GDM1 (cell line): ENCODE data around the gene MEOX2.

Experiments used
- DNase-seq: peaks from one replicate; lab custom pipeline; 2025; lab: John Stamatoyannopoulos, UW

Gene MEOX2

DNA sequence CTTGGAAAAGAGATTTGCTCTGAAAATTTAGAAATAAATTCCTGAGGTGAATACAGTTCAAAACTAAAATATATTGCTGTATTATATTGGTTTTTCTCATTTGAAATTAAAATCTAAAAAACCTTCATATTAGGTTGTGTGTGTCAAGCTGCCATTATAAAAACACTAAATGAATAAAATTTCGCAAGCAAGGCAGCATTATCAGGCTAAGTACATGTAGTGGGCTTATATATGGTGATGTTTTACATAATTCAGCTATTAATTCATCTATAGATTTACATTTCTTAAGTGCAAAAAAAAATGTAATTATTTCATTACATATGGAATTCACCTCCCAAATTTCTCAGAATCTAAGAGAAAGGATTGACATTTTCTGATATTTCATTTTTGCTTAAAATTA is 5.3 kb downstream of the MEOX2 start:
- no peak for DNase-seq

DNA sequence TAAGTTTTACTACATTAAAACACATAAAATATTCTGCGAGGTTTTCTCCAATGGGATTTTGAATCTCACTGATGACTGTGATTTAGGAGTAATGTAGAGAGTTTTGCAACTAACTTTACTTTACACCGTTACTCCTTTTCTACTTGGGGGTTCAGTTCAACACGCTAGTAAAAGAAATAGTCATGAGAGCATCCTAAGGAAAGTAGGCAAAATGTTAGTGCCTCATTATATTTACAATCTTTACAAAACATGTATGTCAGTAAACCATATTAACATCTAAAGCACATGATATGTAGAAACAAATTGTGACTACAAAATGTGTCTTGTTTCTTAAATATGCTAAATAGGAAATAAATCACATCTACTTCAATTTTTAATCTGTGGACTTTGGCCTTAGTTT is 6.0 kb downstream of the MEOX2 start:
- no peak for DNase-seq

DNA sequence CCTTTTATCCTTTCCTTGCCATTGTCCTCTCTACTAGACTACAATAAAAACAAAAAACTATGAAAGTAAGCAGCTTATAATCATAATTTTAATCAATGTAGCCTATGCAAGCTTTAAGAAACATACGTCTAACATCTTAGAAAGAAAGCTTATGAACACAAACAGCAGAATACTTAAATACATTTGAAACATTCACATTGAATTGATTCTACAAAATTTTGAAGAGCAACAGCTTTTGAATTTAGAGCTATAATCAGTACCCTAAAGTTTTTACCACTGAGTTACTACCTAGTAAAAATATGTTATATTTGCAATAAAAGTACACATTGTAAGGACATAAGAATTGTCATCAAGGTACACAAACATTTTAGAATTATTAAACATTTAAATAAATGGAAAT is 7.2 kb downstream of the MEOX2 start:
- no peak for DNase-seq

DNA sequence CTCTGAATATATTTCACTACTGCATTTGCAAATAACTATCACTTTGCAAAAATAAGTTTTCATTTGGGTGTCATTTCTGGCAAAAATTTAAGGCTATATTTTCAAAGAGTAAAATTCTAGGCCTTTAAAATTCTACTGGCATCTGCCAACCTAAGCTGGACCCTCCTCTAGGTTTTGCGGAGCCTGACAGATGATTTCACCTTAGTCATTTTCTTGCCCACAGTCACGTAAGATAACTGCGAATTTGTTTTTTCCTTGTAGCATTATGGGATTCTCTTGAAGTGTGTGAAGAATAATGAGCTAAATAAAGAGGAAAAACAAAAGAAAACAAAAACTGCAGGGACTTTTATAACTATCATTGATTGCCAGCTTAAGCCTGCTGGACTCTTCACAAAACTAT is 7.8 kb downstream of the MEOX2 start:
- no peak for DNase-seq

DNA sequence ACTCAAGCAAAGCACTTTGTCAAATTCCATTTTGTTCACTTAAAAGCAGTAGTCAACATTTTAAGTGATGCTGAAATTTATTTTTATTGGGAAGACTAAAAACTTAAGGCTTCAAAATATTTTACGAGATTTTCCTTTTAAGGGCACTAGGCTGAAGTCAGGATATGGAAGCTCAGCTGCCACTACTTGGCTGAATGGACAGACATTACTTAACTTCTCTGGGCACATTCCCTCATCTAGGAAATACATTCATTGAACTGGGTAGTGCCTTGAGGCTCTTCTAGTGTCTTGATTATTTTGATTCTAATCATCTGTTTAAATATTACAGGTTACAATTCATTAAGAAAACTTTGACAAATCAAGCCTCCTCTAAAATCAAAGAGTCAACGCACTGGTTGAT is 11.1 kb downstream of the MEOX2 start:
- DNase-seq = no peak

DNA sequence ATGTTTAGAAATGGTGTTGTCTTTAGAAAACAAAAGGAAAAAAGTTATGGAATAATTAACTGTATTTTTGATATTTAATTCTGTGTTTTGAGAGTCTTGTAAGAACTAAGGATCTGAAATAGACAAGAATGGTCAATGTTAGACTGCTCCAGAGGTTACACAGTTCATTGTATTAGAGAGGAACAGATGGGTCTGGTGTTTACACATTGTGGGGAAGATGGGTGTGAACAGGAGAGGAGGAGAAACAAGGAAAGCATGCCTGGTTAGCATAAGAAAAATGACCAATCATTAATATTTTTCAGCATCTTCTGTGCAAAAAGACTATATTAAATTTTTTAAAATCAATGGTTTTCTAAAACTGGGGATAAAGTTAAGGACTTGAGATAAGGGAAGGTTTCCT is 11.9 kb downstream of the MEOX2 start:
- DNase-seq = no peak

DNA sequence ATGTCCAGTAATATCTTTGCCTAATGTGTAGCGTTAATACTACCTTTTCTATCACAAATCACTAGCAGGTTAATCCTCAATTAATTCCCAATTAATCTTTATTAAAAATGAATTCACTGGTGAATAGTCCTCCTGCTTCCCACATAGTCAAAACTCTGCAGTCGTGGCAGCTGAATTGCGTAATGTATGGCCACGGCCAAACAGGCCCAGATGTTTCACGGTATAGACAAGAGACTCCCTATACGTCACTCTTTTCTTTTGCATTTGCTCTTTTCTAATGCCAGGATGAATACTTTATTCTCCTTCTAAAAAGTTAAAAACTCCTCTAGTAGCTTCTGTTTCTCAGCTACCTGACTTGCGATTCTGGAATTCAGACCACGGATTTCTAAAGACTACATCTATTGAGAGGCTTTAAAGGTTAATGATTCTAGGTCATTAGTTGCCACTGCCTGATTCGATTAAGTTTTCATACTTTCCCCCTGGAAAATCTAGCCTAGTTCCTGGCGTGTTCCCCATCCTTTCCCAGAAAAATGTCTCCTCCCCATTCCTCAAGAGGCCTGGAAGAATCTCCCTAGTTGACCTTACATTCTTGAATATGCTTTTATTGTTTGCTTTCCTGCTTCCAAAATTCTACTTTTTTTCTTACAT is 16.9 kb downstream of the MEOX2 start:
- no peak for DNase-seq

DNA sequence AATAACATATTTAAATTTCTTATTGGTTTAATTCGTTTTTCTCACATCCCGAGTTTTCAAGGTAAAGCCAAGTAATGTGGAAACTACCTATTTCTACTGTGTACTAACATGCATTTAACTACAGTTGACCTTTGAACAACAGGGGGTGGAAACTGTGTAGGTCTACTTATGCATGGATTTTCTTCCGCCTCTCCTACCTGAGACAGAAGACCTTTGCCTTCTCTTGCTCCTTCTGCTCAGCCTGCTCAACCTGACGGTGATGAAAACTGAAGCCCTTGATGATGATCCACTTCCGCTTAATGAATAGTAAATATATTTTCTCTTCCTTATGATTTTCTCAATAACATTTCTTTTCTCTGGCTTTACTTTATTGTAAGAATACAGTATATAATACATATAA is 18.5 kb downstream of the MEOX2 start:
- no peak for DNase-seq

DNA sequence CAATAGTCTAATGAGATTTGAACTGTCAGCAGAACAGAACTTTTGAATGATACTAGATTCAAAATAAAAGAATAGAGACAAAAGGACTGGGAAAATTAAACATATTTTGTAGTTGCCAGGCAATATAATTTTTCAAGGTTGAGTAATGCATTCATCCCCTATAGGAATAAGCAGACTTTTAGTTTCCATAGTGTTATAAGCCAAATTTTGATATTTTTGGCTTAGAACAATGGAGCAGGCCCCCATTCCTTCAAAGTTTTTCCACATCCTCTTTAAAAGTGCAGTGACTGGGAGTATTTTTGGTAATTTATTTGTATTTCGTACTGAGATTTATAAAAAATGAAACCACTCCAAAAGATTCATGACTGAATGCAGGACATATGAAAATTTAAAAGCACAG is 24.0 kb downstream of the MEOX2 start:
- DNase-seq = no peak

DNA sequence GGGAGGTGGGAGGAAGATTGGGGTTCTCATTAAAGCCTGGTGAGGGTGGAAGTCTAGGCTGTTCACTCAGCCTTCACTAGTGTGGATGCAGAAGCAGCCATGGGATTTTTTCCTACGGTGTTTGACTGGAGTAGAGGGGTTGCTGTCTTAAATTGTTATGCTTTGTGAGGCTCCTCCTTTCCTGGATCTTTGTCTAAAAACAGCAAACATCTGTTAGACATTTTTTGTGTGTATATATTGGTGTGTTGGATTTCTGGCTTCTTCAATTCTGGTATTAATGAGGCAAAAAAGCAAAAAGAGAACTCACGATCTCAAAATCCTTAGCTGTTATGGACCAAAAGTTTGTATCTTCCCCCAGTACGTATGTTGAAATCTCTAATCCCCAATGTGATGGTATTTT is 28.2 kb downstream of the MEOX2 start:
- DNase-seq = no peak

DNA sequence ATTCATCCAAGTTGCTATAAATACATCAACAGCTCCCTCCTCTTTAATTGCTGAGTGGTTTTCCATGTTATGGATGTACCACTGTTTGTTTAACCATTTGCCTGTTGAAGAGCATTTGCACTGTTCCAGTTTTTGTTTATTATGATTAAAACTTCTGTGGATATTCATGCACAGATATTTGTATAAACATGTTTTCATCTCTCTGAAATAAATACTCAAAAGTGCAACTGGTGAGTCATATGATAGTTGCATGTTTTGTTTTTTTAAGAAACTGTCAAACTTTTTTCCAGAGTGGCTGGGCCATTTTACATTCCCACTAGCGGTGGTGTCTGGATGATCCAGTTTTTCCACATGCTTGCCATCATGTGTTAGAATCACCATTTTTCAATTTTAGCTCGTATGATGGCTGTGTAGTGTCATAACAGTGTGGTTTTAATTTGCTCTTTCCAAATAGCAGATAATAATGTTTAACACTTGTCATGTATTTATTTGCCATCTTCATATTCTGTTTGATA is 33.6 kb downstream of the MEOX2 start:
- no peak for DNase-seq

DNA sequence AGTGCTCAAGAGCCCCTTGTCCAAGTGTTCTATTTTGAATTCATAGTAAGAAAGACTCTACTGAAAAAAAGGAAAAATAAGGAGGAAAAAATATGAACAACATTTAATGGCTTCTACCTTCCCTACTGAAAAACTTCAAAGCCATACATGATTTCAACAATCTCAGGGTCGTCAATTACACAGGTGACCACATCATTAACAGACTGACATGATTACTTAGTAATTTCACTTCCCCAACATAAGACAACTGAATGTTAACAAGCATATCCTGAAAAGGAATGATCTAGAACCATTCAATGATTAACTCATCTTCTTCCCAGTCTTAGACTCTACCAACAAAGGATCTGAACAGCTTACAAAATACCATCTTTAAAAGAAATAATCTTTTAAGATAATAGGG is 34.8 kb downstream of the MEOX2 start:
- no peak for DNase-seq

DNA sequence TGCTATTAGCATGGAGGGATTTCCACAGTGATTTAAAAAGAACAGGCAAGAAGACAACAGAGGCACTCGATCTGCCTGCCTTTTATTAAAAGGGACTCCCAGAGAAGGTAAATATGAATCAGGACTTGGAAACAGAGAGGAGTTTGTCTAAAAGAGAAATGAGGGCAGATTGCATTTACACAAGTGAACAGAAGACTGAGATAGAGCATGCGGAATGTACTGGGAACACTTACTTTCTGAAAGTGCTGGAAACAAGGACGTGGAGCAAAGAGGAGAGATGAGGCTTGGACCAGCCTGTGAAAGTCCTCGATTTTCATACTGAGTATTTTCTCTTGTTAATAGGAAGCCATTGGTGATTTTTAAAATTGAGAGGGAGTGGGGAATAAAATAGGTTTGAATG is 35.7 kb downstream of the MEOX2 start:
- DNase-seq = no peak

DNA sequence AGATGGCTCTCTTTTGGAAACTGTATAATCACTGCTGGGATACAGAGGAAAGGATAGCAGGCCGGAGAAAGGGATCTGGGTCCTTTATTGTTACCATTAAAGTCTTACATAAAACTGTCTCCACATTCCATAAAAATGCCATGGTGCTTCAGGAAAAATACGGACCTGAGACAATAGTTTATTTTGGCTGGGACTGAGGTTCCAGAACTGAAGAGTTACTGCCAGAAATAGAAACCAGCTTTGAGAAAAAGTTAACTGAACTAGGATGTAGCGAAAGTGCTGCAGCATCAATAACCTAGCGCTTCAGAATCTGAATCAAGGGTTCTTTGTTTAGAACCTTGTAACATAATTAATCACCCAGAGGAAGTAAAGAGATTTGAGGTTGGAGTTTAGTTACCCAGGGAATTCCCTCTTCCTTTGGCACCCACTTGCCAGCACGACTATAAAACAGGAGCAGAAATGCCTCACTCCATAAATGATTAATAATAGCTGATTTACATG is 38.0 kb downstream of the MEOX2 start:
- no peak for DNase-seq

DNA sequence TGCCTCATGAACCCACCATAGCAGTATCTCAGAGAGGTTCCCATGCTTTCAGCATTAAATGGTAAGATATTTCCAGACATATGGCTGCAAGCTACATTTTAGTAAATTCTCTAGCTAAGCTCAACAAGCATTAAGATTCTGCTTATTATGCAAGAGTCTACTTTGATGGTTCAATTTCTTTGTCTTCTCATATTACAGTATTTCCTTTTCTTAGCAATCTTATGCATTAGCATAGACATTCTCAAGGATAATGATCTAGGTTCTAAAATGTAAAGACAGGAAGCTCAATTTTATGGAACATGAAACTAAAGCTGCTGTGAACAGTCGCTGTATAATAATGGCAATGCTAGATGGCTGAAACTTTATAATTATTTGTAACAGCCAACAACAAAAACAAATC is 39.2 kb downstream of the MEOX2 start:
- no peak for DNase-seq

DNA sequence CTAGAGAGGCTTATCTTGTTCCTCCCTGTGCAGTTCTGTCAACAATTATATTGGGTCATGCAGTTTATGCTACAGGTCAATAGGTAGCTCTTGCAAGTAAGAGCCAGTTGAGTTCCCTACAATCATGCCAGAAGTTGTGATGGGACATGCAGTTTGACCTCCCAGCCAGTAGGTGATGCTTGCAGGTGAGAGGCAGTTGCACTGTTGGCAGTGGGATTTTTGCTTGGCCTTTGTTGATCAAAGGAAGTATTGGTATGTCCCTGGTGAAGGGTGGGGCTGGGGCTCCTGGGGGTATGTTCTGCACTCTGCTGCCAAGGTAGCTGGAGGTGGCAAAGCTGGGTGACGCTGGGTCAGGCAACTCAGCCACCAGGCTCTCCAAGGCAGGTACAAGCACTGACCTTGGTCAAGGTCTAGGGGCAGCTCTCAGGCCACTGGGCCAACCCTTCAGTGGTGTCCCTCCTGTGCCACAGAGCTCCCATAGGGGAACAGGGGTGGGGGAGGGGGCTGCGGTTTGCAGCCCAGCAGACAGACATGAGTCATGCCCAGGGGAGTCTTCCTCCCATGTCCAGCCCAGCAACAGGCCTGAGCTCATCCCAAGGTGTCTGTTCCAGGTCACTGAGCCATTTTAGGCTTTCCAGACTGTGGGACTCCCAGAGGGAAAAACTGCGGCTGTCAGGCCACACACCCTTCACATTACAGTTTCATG is 43.3 kb downstream of the MEOX2 start:
- DNase-seq = no peak

DNA sequence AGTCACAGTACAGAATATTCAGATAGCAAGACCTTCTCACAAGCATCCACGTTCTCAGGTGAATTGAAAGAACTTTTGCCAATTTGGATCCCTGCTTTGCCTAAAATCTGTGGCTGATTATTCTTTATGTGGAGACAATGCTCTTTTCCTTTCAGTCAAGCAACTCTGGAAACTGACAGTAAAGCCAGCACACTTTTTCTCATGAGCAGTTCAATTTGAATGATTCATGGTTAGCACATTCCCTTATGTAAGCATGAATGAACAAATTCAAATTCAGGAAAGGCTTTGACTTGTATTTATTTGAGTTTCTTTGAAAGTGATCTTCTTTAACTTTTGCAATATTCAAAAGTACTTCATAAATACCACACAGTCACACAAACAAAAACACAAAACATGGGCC is 57.6 kb downstream of the MEOX2 start:
- DNase-seq = no peak

DNA sequence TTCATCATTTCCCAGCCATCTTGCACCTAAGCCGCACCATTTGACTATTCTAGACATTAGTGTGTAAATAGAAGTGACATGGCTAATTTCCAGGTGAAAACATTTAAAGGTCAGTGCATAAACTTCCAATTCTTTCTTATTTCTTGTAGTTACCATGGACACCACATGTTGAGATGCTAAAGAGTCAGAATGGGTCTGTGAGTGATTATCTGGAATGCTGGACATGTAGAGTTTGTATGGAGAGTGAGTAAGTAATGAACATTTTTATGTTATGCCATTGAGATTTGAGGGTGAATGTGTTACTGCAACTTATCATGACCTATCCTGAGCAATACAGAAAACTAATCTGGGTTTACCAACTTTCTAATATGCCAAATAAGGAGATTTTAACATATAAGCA is 60.4 kb downstream of the MEOX2 start:
- DNase-seq = no peak

DNA sequence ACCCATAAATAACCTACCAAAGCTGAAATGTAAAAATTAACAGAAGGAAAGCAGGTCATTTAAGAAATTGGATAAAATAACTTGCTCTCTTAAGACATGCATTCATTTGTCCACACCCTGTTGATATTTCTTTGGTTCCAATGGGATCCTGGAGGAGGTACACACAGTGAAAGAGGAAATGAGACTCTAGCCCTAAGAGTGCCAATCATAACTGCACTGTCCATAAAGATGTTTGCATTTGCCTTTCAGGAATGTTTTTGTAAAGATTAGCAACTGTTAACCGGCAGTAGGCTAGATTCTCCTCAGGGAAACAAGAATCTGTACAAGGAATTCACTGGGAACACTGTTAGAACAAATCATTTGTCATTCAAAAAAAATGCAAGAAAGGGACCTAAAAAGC is 61.0 kb downstream of the MEOX2 start:
- no peak for DNase-seq

DNA sequence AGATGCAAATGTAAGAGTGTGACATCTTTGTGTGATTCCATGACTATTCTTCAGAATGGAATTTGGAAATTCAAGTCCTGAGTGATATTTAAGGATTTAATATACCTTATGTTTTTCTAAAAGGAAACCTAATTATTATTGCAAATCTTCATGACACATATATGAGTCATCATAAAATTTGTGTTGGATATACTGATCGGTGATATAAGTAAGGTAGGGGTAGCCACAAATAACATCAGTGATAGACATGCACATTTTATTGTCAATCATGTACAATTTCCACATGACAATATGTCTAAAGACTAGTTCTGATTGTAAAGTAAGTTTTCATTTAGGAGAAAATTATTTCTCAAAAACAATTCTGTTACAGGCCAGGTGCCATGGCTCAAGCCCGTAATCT is 65.0 kb downstream of the MEOX2 start:
- no peak for DNase-seq

DNA sequence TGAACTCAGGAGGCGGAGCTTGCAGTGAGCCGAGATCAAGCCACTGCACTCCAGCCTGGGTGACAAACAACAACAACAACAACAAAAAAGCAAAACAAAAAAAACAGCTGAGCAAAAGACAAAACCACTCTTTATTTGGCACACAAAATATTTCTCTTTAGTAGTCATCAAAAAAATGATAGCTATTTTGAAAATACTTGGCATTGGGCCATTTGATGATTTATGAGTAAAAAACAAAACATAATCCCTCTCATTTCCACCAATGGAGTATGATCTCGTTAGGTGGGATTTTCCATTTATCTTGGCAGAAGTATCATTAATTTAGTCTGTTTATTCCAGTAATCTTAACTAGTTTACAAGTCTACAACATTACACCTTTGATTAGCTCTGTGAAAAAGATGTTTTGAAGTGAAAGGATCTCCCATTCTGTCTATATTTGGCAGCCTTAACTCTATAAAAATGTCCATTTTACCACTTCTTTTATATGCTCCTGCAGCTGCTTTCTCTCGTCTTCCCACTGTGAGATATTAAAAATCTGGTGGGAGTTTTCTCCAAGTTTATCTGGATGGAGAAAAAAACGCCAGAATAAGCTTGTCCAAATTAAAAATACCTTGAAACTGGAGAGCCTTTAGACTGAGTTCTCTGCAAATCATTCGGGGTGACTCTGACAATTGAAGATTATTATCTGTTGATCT is 65.8 kb downstream of the MEOX2 start:
- DNase-seq = no peak

DNA sequence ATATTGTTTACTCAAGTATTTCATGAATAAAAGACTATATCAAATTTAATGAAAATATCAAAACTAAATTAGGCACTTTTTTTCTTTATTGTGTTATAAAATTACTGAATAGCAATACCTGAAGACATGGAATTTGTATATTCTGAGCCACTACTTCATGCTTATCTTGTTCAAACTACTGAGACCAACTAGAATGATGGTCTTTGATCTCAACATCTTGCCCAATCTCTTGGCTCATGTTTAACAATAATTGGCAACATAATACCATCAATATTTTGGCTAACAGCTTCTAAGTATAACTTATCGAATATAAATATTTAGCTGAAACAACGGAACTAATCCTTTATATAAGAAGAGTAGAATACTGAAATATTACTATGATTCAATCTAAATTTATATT is 68.2 kb downstream of the MEOX2 start:
- no peak for DNase-seq

DNA sequence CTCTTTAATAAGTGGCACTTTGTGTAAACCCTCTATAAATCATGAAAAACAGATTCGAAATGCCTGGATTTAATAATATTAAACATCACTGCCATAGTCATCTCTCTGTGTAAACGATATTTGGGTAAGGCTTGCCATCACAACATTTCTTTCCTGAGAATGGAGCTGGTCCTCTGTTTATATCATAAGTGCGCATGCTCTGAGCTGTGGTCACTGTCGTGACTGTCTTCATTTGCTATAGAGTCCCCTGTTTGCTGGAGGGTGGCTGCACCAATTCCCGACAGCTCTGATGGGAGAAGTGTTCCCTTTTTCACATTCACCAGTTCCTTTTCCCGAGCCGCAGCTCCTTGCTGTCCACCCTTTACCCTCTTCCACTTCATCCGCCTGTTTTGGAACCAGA is 74.3 kb downstream of the MEOX2 start:
- DNase-seq = no peak
